SK-N-SH (cell line): Measurements from ENCODE around the gene CATSPERD. TPM values are rescaled to one million over a fixed set of nuclear protein-coding genes. Genes with fewer than 3 reads are reported as not detected.

Source experiments
- CTCF ChIA-PET: fragments of 300-600, 350-600 bp; formaldehyde crosslinking; extraction: SDS; loops from one replicate; lab custom pipeline; 2021; lab: Yijun Ruan, JAX
- POLR2A ChIA-PET: fragments of 350-600 bp; sonication (Branson Sonifier 250); formaldehyde crosslinking; extraction: SDS; loops from one replicate; lab custom pipeline; 2020; ENCODE audit warnings: antibody characterized with exemption, inconsistent platforms; lab: Yijun Ruan, JAX
- DNase-seq: peaks from one replicate; pipeline ENCODE4 v3.0.0; 2012
- H2AFZ ChIP-seq: fragments of 200-600 bp; sonication (generic); 2 replicates; pipeline ENCODE4 v1.8.1; 2016; ENCODE audit warnings: antibody characterized with exemption, mild to moderate bottlenecking, low read depth
- H3F3A ChIP-seq: fragments of 200-600 bp; sonication (generic); replicated peaks from 2 replicates; pipeline ENCODE3; 2016; ENCODE audit warnings: antibody characterized with exemption, mild to moderate bottlenecking; ENCODE audit not compliant: insufficient read depth
- H3K27ac ChIP-seq, 2 experiments: fragments of 200-500 bp in 1 of 2; fragments of 200-600 bp in 1 of 2; sonication (Bioruptor generic) in 1 of 2; sonication (generic), shearing (Covaris generic) in 1 of 2; 2 replicates each; pipeline versions ENCODE4 v1.5.1 to v1.6.1; 2014 to 2016; ENCODE audit warnings: low read depth in 2 of 2, inconsistent platforms in 1 of 2, low read length in 1 of 2, mild to moderate bottlenecking in 1 of 2, mixed read lengths in 1 of 2
- H3K27me3 ChIP-seq: fragments of 200-600 bp; sonication (generic), shearing (Covaris generic); 2 replicates; pipeline ENCODE4 v1.6.1; 2016; ENCODE audit warnings: mixed run types; ENCODE audit not compliant: insufficient read depth
- H3K36me3 ChIP-seq, 2 experiments: fragments of 200-500 bp in 1 of 2; fragments of 200-600 bp in 1 of 2; sonication (Bioruptor generic) in 1 of 2; sonication (generic) in 1 of 2; replicated peaks in 1 of 2; 2 replicates each; pipeline versions ENCODE3 to v1.5.1; 2014 to 2016; ENCODE audit warnings: low read length in 1 of 2, mild to moderate bottlenecking in 1 of 2; ENCODE audit not compliant: insufficient read depth in 2 of 2, control insufficient read depth in 1 of 2
- H3K4me1 ChIP-seq, 2 experiments: fragments of 200-500 bp in 1 of 2; fragments of 200-600 bp in 1 of 2; sonication (Bioruptor generic) in 1 of 2; sonication (generic), shearing (Covaris generic) in 1 of 2; 2 replicates each; pipeline versions ENCODE4 v1.5.1 to v1.6.1; 2014 to 2016; ENCODE audit warnings: low read depth in 1 of 2, low read length in 1 of 2, mixed run types in 1 of 2; ENCODE audit not compliant: insufficient read depth in 2 of 2, control insufficient read depth in 1 of 2
- H3K4me2 ChIP-seq: fragments of 200-600 bp; sonication (generic), shearing (Covaris generic); 2 replicates; pipeline ENCODE4 v1.6.1; 2017; ENCODE audit warnings: mixed run types
- H3K4me3 ChIP-seq, 2 experiments: fragments of 200-500 bp in 1 of 2; fragments of 200-600 bp in 1 of 2; sonication (Bioruptor generic) in 1 of 2; sonication (generic), shearing (Covaris generic) in 1 of 2; 2 replicates each; pipeline versions ENCODE4 v1.5.1 to v1.8.1; 2014 to 2016; ENCODE audit warnings: low read depth in 2 of 2, inconsistent platforms in 1 of 2, low read length in 1 of 2, mild to moderate bottlenecking in 1 of 2, mixed read lengths in 1 of 2, moderate library complexity in 1 of 2
- H3K79me2 ChIP-seq: fragments of 200-600 bp; sonication (generic); 2 replicates; pipeline ENCODE4 v1.8.1; 2017; ENCODE audit warnings: mild to moderate bottlenecking; ENCODE audit not compliant: insufficient read depth
- H3K9ac ChIP-seq: fragments of 200-600 bp; sonication (generic); 2 replicates; pipeline ENCODE4 v1.6.1; 2017; ENCODE audit warnings: mixed run types
- H3K9me2 ChIP-seq: fragments of 200-600 bp; sonication (generic); 2 replicates; pipeline ENCODE4 v1.6.1; 2017; ENCODE audit warnings: mixed run types
- H3K9me3 ChIP-seq: fragments of 200-600 bp; sonication (generic); 2 replicates; pipeline ENCODE4 v1.6.1; 2017; ENCODE audit warnings: mixed run types, mild to moderate bottlenecking, moderate library complexity
- H4K20me1 ChIP-seq: fragments of 200-600 bp; sonication (generic); 2 replicates; pipeline ENCODE4 v1.6.1; 2017; ENCODE audit warnings: mild to moderate bottlenecking, mixed run types; ENCODE audit not compliant: insufficient read depth
- CHD2 ChIP-seq: fragments of 150-350 bp; IDR thresholded peaks from 2 replicates; pipeline ENCODE4 v1.6.1; 2018; ENCODE audit warnings: low read length; ENCODE audit not compliant: partially characterized antibody
- EP300 ChIP-seq, 2 experiments: IDR thresholded peaks; 2 replicates each; pipeline versions ENCODE4 v1.4.0 to v1.6.1; 2012; ENCODE audit warnings: borderline replicate concordance in 1 of 2, low read depth in 1 of 2, low read length in 1 of 2
- EZH2phosphoT487 ChIP-seq: fragments of 200-600 bp; sonication (generic); IDR thresholded peaks from 2 replicates; pipeline ENCODE4 v1.6.1; 2017; ENCODE audit warnings: low read depth, mixed run types, mild to moderate bottlenecking, antibody characterized with exemption, moderate library complexity, borderline replicate concordance
- FOXJ3 ChIP-seq: sonication (generic); formaldehyde crosslinking; IDR thresholded peaks from 2 replicates; pipeline ENCODE4 v1.5.1; 2020; ENCODE audit warnings: mild to moderate bottlenecking, missing genetic modification reagents
- GABPA ChIP-seq: IDR thresholded peaks from 2 replicates; pipeline ENCODE4 v1.4.0; 2012; ENCODE audit warnings: low read depth, mild to moderate bottlenecking
- NRF1 ChIP-seq: IDR thresholded peaks from 2 replicates; pipeline ENCODE4 v1.6.1; 2012; ENCODE audit warnings: low read depth, mild to moderate bottlenecking, low read length
- RAD21 ChIP-seq: IDR thresholded peaks from 2 replicates; pipeline ENCODE4 v1.6.1; 2012; ENCODE audit warnings: mild to moderate bottlenecking, low read length
- RFX5 ChIP-seq: IDR thresholded peaks from 2 replicates; pipeline ENCODE4 v1.6.1; 2012; ENCODE audit warnings: mild to moderate bottlenecking, improper control_type of control experiment, low read length
- SMC3 ChIP-seq: IDR thresholded peaks from 2 replicates; pipeline ENCODE4 v1.6.1; 2012; ENCODE audit warnings: low read depth, low read length, improper control_type of control experiment
- TCF12 ChIP-seq: IDR thresholded peaks from 2 replicates; pipeline ENCODE4 v1.4.0; 2012
- USF2 ChIP-seq: fragments of 150-350 bp; IDR thresholded peaks from 2 replicates; pipeline ENCODE4 v1.6.1; 2017; ENCODE audit warnings: antibody characterized with exemption, low read length, low read depth, borderline replicate concordance
- YY1 ChIP-seq: IDR thresholded peaks from 2 replicates; pipeline ENCODE4 v1.4.0; 2012; ENCODE audit warnings: low read depth, mild to moderate bottlenecking
- WGBS: methylation state at CpG from one replicate; pipeline ENCODE4 v1.1.6; 2017; ENCODE audit warnings: low lambda C conversion rate; 5-methylcytosine and 5-hydroxymethylcytosine counted together
- polyA plus RNA-seq, 3 experiments: library from polyadenylated mRNA; depleted of rRNA; stranded (reverse); fragments of >200 nt; gene quantifications; 2 replicates each; pipeline ENCODE4 v1.2.3, GENCODE V29; 2012
- TF ChIP-seq, protein P1 (sequence below): fragments of 200-600 bp; sonication (generic); IDR thresholded peaks from 2 replicates; pipeline ENCODE4 v1.6.1; 2017; ENCODE audit warnings: antibody characterized with exemption, mild to moderate bottlenecking, moderate library complexity

Gene CATSPERD
- polyA plus RNA-seq, 1 of the 3 experiments (the other 2 are of a cell fraction), result not detected

DNA sequence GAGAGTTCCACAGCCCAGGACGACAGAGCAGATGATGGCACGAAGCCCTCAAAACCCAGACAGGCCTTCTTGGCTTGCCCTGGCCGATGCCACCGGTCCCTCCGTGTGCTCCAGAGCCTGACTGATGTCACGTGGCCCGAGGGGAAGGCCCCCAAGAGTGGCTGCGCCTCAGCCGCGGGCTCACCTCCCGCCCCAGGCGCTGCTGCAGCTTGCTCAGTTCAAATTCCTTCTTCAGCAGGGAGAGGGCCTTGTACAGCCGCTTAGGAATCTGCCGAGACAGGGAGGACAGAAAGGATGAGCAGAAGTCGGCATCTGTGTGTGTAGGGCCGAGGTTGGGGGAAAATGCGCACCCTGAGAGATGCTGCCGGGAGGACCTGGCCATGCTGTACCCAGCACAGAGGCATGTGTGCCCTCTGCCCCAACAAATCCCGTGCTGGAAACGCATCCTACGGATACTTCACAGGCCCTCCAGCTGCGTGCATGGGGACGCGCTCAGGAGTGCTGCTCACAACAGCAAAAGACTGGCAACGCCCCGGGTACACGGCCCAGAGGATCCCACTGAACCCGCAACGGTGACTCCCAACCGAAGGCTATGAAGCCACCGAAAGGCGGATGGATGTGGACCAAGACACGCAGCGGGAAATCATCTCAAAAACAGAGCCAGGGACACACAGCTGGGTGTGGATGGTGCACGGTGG, 13.4 kb upstream of the CATSPERD start:
- H3K4me3 ChIP-seq, result no peak overlapping the region
- no peak for DNase-seq
- H3K4me2 ChIP-seq, result no peak overlapping the region
- CTCF ChIA-PET, result interaction anchor here (1.1 to 1.7 kb wide), 3 partner anchors 13 to 20 kb away, joined by 4 to 9 read pairs (median 4); partner anchors contain the start of genes CATSPERD, LONP1 and RPL36
- TF ChIP-seq CHD2 (no peak), FOXJ3 (CRISPR knock-in tag) (no peak), SMC3 (no peak), USF2 (no peak), GABPA (no peak)
- POLR2A ChIA-PET, result interaction anchor here (1.0 to 1.5 kb wide), 2 partner anchors 11 to 13 kb away, joined by 7 read pairs; partner anchors contain the start of genes CATSPERD and LONP1
- no peaks in the 10 kb centered on the region for H4K20me1 ChIP-seq
- 96% methylated on average over 30 of the region's 35 CpGs for WGBS
- H3K9me3 ChIP-seq, result no peaks in the 10 kb centered on the region
- no peak overlapping the region for H3K9ac ChIP-seq
- no peaks in the 10 kb centered on the region for H3F3A ChIP-seq
- H3K79me2 ChIP-seq, result no peaks in the 10 kb centered on the region
- no peaks in the 10 kb centered on the region for H3K27me3 ChIP-seq
- H3K9me2 ChIP-seq, result no peaks in the 10 kb centered on the region
- no peak overlapping the region for H2AFZ ChIP-seq
- no peak overlapping the region for H3K27ac ChIP-seq
- peaks cover 23 to 48% of the 10 kb centered on the region in 2 experiments for H3K36me3 ChIP-seq
- H3K4me1 ChIP-seq, result no peaks in the 10 kb centered on the region

DNA sequence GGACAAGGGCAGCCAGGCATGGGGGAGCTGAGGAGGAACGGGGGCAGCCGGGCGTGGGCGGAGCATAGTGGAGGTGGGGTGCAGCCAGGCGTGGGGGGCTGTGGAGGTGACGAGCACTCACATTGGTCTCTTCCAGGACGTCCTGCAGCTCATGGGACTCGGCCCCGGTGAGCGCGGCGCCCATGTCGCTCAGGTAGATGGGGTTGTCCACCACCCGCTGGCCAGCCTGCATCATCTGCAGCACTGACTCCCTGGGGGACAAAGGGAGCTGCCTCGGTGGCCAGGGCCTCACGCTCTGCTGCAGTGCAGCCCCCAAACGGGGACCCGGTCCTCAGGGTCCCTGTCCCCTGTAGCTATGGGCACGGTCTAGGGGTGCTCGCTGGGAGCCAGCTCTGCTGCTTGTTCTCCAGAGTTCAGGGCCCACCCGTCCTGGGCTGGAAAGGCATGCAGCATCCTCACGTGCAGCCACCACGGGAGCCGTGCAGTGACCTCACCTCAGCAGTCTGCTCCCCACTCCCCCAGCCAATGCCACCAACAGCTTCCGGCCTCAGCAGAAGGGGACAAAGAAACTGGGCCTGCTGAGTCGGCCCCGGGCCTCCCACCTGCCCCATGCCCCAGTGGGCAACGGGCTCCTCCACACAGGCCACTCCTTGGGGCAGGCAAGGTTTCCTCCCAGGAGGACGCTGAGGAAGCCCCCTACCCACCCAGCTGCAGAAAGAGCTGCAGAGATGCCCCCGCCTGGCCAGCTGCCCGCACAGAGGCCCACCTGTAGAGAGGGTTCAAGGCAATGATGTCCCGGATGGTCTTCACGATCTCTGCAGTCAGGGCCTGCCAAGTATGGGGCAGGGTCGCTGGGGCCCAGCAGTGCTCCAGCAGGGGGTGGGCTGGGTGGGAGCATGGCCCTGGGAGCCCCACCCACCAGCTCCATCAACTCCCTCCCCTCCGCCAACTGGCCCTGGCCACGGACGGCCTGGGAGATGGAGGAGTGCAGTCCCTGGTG, 12.6 kb upstream of the CATSPERD start:
- POLR2A ChIA-PET, result interaction anchor here (1.1 to 1.5 kb wide), 2 partner anchors 12 to 18 kb away, joined by 3 to 7 read pairs; partner anchors contain the start of genes CATSPERD, LONP1 and RPL36
- TF ChIP-seq YY1, result no peak
- no peak for TF ChIP-seq SMC3
- no peak for TF ChIP-seq RFX5
- TF ChIP-seq EZH2phosphoT487, result no peak
- TF ChIP-seq TCF12, result no peak
- TF ChIP-seq USF2, result no peak
- TF ChIP-seq, protein P1, sequence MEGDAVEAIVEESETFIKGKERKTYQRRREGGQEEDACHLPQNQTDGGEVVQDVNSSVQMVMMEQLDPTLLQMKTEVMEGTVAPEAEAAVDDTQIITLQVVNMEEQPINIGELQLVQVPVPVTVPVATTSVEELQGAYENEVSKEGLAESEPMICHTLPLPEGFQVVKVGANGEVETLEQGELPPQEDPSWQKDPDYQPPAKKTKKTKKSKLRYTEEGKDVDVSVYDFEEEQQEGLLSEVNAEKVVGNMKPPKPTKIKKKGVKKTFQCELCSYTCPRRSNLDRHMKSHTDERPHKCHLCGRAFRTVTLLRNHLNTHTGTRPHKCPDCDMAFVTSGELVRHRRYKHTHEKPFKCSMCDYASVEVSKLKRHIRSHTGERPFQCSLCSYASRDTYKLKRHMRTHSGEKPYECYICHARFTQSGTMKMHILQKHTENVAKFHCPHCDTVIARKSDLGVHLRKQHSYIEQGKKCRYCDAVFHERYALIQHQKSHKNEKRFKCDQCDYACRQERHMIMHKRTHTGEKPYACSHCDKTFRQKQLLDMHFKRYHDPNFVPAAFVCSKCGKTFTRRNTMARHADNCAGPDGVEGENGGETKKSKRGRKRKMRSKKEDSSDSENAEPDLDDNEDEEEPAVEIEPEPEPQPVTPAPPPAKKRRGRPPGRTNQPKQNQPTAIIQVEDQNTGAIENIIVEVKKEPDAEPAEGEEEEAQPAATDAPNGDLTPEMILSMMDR, result no peak
- TF ChIP-seq RAD21, result no peak
- no peak for TF ChIP-seq NRF1
- no peak for TF ChIP-seq EP300 (IDR thresholded peaks at IDR 0.05; ENCODE audit: borderline replicate concordance in 1 of 2, low read depth in 1 of 2, low read length in 1 of 2)
- WGBS, result 89% methylated on average over 16 of the region's 37 CpGs

More for the DNA sequence above, 12.6 kb upstream of the CATSPERD start:
- H3K4me3 ChIP-seq, result no peak overlapping the region
- H3K4me2 ChIP-seq, result no peak overlapping the region
- H3K36me3 ChIP-seq, result peaks cover 23 to 54% of the 10 kb centered on the region in 2 experiments
- H3K9ac ChIP-seq, result no peak overlapping the region
- CTCF ChIA-PET, result interaction anchor here (0.9 to 1.7 kb wide), 4 partner anchors 13 to 21 kb away, joined by 3 to 9 read pairs (median 4); partner anchors contain the start of genes CATSPERD, LONP1 and RPL36
- no peaks in the 10 kb centered on the region for H3K9me2 ChIP-seq
- peaks cover under 1% of the 10 kb centered on the region; the same call in 1 of the 2 replicates for H3K79me2 ChIP-seq
- peak; percentile 33 for DNase-seq
- H3K9me3 ChIP-seq, result no peaks in the 10 kb centered on the region
- no peak overlapping the region for H2AFZ ChIP-seq
- no peaks in the 10 kb centered on the region for H4K20me1 ChIP-seq
- H3K27ac ChIP-seq, result no peak overlapping the region
- H3K4me1 ChIP-seq, result no peaks in the 10 kb centered on the region
- no peaks in the 10 kb centered on the region for H3F3A ChIP-seq
- no peaks in the 10 kb centered on the region for H3K27me3 ChIP-seq
